Measurements from ENCODE around the gene GLS.

Gene GLS

DNA sequence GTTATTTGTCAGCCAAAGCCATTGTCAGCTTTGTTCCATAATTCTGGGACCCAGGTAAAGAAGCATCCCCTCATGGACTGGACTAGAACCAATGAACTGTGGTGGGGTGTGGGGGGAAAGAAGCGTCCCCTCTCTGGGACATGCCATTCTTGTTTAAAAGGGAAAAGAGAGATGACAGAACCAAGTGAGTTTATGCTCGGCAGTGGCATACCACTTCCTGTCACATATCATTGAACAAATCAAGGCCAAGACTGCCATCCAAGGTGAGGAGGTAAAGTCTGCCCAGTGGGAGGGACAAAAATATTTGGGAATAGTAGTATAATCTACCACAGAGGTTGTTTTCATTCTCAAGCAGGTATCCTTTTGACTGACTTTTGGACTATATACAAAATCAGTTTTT is 4.7 kb upstream of the GLS start:
- Histone ChIP-seq H2BK5ac (ENCODE audit: low read depth, low read length, poor library complexity, severe bottlenecking) (no peak overlapping the region), H3K4me3 (ENCODE audit: insufficient read depth in 1 of 2, low read depth in 1 of 2, low read length in 2 of 2) (no peak overlapping the region), H2BK12ac (ENCODE audit: low read length in 2 of 2) (no peak overlapping the region), H3K9ac (ENCODE audit: low read length) (no peak overlapping the region), H2AK5ac (ENCODE audit: low read length, severe bottlenecking) (no peak overlapping the region), H3K18ac (ENCODE audit: low read depth in 1 of 2, low read length in 2 of 2) (no peak overlapping the region), H3K23ac (ENCODE audit: low read length in 2 of 2) (no peak overlapping the region), H4K91ac (ENCODE audit: low read length) (no peak overlapping the region), H2BK120ac (ENCODE audit: low read depth, low read length) (no peak overlapping the region), H3K4ac (ENCODE audit: low read depth in 1 of 2, low read length in 2 of 2) (no peak overlapping the region), H2AFZ (ENCODE audit: low read depth, low read length) (no peak overlapping the region), H3K4me2 (ENCODE audit: low read length, poor library complexity, severe bottlenecking) (no peak overlapping the region), H3K27me3 (ENCODE audit: control insufficient read depth in 1 of 2, insufficient read depth in 1 of 2, low read length in 2 of 2) (no peaks in the 10 kb centered on the region), H3K14ac (ENCODE audit: low read length in 2 of 2) (no peak overlapping the region), H3K4me1 (ENCODE audit: control insufficient read depth, insufficient read depth, low read depth, low read length) (peaks cover 3% of the 10 kb centered on the region), H2BK15ac (ENCODE audit: low read depth, poor library complexity, severe bottlenecking) (no peak overlapping the region), H4K8ac (ENCODE audit: low read length) (no peak overlapping the region), H3K9me3 (ENCODE audit: control insufficient read depth, low read length) (no peaks in the 10 kb centered on the region), H3K36me3 (ENCODE audit: control insufficient read depth in 1 of 2, insufficient read depth in 2 of 2, low read depth in 1 of 2, low read length in 2 of 2) (no peaks in the 10 kb centered on the region), H3K27ac (ENCODE audit: low read length, poor library complexity, severe bottlenecking) (no peak overlapping the region), H3K79me1 (replicated peaks; ENCODE audit: low read length, poor library complexity, severe bottlenecking) (no peaks in the 10 kb centered on the region)
- no peak for DNase-seq
- WGBS, result 80% methylated on average over 1 of the region's 2 CpGs

DNA sequence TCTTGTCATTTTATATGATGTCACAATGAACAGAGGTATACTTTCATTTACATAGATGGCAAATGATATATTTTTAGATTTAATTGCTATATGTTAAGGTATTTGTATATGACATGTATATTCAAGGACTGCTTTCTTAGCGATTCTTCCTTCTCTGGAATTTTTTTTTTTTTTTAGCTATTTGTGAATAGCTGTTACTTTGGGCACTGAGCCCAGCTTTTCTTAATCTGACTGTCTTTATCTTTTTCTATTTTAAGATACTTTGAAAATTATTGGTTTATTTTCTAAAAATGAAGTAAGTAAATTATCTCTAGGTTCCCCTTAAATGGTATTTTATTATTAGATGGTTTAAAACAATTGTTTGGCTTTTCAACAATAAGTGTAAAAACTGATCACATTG is 4.0 kb upstream of the GLS start:
- Histone ChIP-seq H3K18ac (ENCODE audit: low read depth in 1 of 2, low read length in 2 of 2) (no peak overlapping the region), H2BK12ac (ENCODE audit: low read length in 2 of 2) (no peak overlapping the region), H3K4me2 (ENCODE audit: low read length, poor library complexity, severe bottlenecking) (no peak overlapping the region), H4K91ac (ENCODE audit: low read length) (no peak overlapping the region), H3K4ac (ENCODE audit: low read depth in 1 of 2, low read length in 2 of 2) (no peak overlapping the region), H3K79me1 (replicated peaks; ENCODE audit: low read length, poor library complexity, severe bottlenecking) (no peaks in the 10 kb centered on the region), H3K9me3 (ENCODE audit: control insufficient read depth, low read length) (no peaks in the 10 kb centered on the region), H3K27me3 (ENCODE audit: control insufficient read depth in 1 of 2, insufficient read depth in 1 of 2, low read length in 2 of 2) (no peaks in the 10 kb centered on the region), H3K4me1 (ENCODE audit: control insufficient read depth, insufficient read depth, low read depth, low read length) (peaks cover 3% of the 10 kb centered on the region), H3K14ac (ENCODE audit: low read length in 2 of 2) (no peak overlapping the region), H3K36me3 (ENCODE audit: control insufficient read depth in 1 of 2, insufficient read depth in 2 of 2, low read depth in 1 of 2, low read length in 2 of 2) (no peaks in the 10 kb centered on the region), H2AK5ac (ENCODE audit: low read length, severe bottlenecking) (no peak overlapping the region), H2BK15ac (ENCODE audit: low read depth, poor library complexity, severe bottlenecking) (no peak overlapping the region), H3K23ac (ENCODE audit: low read length in 2 of 2) (no peak overlapping the region), H3K27ac (ENCODE audit: low read length, poor library complexity, severe bottlenecking) (no peak overlapping the region), H2BK5ac (ENCODE audit: low read depth, low read length, poor library complexity, severe bottlenecking) (no peak overlapping the region), H3K4me3 (ENCODE audit: insufficient read depth in 1 of 2, low read depth in 1 of 2, low read length in 2 of 2) (no peak overlapping the region), H3K9ac (ENCODE audit: low read length) (no peak overlapping the region), H2AFZ (ENCODE audit: low read depth, low read length) (no peak overlapping the region), H2BK120ac (ENCODE audit: low read depth, low read length) (no peak overlapping the region), H4K8ac (ENCODE audit: low read length) (no peak overlapping the region)
- WGBS, result no CpG with 5 or more reads among the region's 1 CpG
- DNase-seq, result no peak

DNA sequence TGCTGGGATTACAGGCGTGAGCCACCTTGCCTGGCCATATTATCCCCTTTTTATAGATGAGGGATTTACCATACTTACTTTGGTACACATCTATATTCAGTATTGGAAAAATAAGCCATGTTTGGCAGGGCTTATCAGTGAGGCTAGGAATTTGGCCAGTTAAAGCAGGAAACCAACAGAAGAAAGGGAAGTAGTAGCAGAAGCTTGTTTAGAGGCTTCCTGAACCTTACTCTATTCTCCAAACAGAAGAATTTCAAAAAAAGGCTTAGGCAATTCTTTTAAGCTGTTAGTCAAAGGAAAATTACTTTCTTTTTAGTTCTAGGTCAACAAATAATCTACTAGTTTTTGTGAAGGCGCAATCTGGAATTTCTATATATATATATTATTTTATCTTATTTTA is 3.2 kb upstream of the GLS start:
- no peak overlapping the region for H3K4me2 ChIP-seq (ENCODE audit: low read length, poor library complexity, severe bottlenecking)
- no CpG with 5 or more reads among the region's 2 CpGs for WGBS

DNA sequence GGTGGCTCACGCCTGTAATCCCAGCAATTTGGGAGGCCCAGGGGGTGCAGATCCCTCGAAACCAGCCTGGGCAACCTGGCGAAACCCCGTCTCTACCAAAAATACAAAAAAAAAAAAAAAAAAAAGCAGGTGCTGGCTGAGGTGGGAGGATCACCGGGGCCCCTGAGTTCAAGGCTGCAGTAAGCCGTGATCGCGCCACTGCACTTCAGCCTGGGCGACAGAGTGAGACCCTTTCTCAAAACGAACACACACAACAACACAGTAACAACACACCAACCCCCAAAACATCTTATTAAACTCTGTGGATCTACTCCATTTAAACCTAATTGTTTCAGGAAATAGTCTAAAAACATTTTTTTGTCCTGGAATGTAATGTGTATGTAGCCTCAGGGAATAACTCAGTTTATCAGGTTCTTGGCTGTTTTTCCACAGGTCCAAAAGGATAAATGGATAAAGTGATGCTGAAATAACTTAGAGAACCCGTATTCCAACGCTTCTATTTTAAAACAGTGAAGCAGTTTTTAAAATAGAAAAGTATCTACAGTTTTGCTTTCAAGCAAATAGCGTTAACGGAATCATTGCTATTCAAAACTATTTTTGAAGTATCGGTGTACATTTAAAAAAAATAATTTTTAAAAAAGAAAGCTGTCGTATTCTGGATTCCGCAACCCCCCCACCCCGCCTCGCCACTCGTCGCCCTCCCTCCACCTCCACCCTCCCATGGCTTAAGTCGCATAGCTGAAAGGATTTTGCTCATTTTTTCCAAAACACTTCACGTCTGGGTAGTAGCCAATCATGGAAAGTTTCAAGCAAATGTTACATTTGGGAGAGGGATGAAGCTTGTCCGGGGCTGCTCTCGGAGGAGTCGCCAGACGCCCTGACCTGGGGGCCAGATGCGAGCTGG is 895 bp upstream of the GLS start:
- Histone ChIP-seq H2AFZ (ENCODE audit: low read depth, low read length) (peak overlapping the region; percentile 11), H3K14ac (ENCODE audit: low read length in 2 of 2) (no peak overlapping the region), H3K4me3 (ENCODE audit: insufficient read depth in 1 of 2, low read depth in 1 of 2, low read length in 2 of 2) (peak overlapping the region; percentile 53 to 82), H3K9ac (ENCODE audit: low read length) (peak overlapping the region; percentile 95), H4K8ac (ENCODE audit: low read length) (peak overlapping the region; percentile 85), H3K23ac (ENCODE audit: low read length in 2 of 2) (no peak overlapping the region), H3K79me1 (replicated peaks; ENCODE audit: low read length, poor library complexity, severe bottlenecking) (no peaks in the 10 kb centered on the region), H3K36me3 (ENCODE audit: control insufficient read depth in 1 of 2, insufficient read depth in 2 of 2, low read depth in 1 of 2, low read length in 2 of 2) (no peaks in the 10 kb centered on the region), H4K91ac (ENCODE audit: low read length) (peak overlapping the region; percentile 77), H2AK5ac (ENCODE audit: low read length, severe bottlenecking) (peak overlapping the region; percentile 12), H3K18ac (ENCODE audit: low read depth in 1 of 2, low read length in 2 of 2) (peak overlapping the region; percentile 13 to 76), H2BK5ac (ENCODE audit: low read depth, low read length, poor library complexity, severe bottlenecking) (no peak overlapping the region), H3K9me3 (ENCODE audit: control insufficient read depth, low read length) (no peaks in the 10 kb centered on the region), H2BK120ac (ENCODE audit: low read depth, low read length) (no peak overlapping the region), H2BK12ac (ENCODE audit: low read length in 2 of 2) (peak overlapping the region; percentile 80 to 84), H2BK15ac (ENCODE audit: low read depth, poor library complexity, severe bottlenecking) (peak overlapping the region; percentile 62), H3K4me1 (ENCODE audit: control insufficient read depth, insufficient read depth, low read depth, low read length) (peaks cover 3% of the 10 kb centered on the region), H3K27ac (ENCODE audit: low read length, poor library complexity, severe bottlenecking) (peak overlapping the region; percentile 87), H3K4me2 (ENCODE audit: low read length, poor library complexity, severe bottlenecking) (peak overlapping the region; percentile 63), H3K4ac (ENCODE audit: low read depth in 1 of 2, low read length in 2 of 2) (peak overlapping the region; percentile 63 to 66), H3K27me3 (ENCODE audit: control insufficient read depth in 1 of 2, insufficient read depth in 1 of 2, low read length in 2 of 2) (no peaks in the 10 kb centered on the region)
- DNase-seq, result no peak
- WGBS, result 42% methylated on average over 20 of the region's 28 CpGs

More for the DNA sequence above, 3.2 kb upstream of the GLS start:
- no peak overlapping the region for H3K4ac ChIP-seq (ENCODE audit: low read depth in 1 of 2, low read length in 2 of 2)
- H2AK5ac ChIP-seq (ENCODE audit: low read length, severe bottlenecking), result no peak overlapping the region
- H3K4me3 ChIP-seq (ENCODE audit: insufficient read depth in 1 of 2, low read depth in 1 of 2, low read length in 2 of 2), result no peak overlapping the region
- no peak overlapping the region for H3K27ac ChIP-seq (ENCODE audit: low read length, poor library complexity, severe bottlenecking)
- H2BK15ac ChIP-seq (ENCODE audit: low read depth, poor library complexity, severe bottlenecking), result no peak overlapping the region
- peaks cover 3% of the 10 kb centered on the region for H3K4me1 ChIP-seq (ENCODE audit: control insufficient read depth, insufficient read depth, low read depth, low read length)
- DNase-seq, result no peak
- H3K18ac ChIP-seq (ENCODE audit: low read depth in 1 of 2, low read length in 2 of 2), result no peak overlapping the region
- no peaks in the 10 kb centered on the region for H3K36me3 ChIP-seq (ENCODE audit: control insufficient read depth in 1 of 2, insufficient read depth in 2 of 2, low read depth in 1 of 2, low read length in 2 of 2)
- H3K9ac ChIP-seq (ENCODE audit: low read length), result no peak overlapping the region
- H3K9me3 ChIP-seq (ENCODE audit: control insufficient read depth, low read length), result no peaks in the 10 kb centered on the region
- no peak overlapping the region for H4K91ac ChIP-seq (ENCODE audit: low read length)
- H3K27me3 ChIP-seq (ENCODE audit: control insufficient read depth in 1 of 2, insufficient read depth in 1 of 2, low read length in 2 of 2), result no peaks in the 10 kb centered on the region
- H3K23ac ChIP-seq (ENCODE audit: low read length in 2 of 2), result no peak overlapping the region
- H2AFZ ChIP-seq (ENCODE audit: low read depth, low read length), result no peak overlapping the region
- H2BK120ac ChIP-seq (ENCODE audit: low read depth, low read length), result no peak overlapping the region
- no peak overlapping the region for H2BK12ac ChIP-seq (ENCODE audit: low read length in 2 of 2)
- H3K79me1 ChIP-seq (replicated peaks; ENCODE audit: low read length, poor library complexity, severe bottlenecking), result no peaks in the 10 kb centered on the region
- H4K8ac ChIP-seq (ENCODE audit: low read length), result no peak overlapping the region
- H2BK5ac ChIP-seq (ENCODE audit: low read depth, low read length, poor library complexity, severe bottlenecking), result no peak overlapping the region
- no peak overlapping the region for H3K14ac ChIP-seq (ENCODE audit: low read length in 2 of 2)

All from mesenchymal stem cell (in vitro differentiated cells and primary cell).